ENCODE data around the gene CDKN2A. TPM values are rescaled to one million over a fixed set of nuclear protein-coding genes. Genes with fewer than 3 reads are reported as not detected.

The CDKN2A gene
- total and polyA plus RNA-seq, 5 donors from 2014 or later, result 9.6 to 22.5 (median 16.5) TPM

DNA sequence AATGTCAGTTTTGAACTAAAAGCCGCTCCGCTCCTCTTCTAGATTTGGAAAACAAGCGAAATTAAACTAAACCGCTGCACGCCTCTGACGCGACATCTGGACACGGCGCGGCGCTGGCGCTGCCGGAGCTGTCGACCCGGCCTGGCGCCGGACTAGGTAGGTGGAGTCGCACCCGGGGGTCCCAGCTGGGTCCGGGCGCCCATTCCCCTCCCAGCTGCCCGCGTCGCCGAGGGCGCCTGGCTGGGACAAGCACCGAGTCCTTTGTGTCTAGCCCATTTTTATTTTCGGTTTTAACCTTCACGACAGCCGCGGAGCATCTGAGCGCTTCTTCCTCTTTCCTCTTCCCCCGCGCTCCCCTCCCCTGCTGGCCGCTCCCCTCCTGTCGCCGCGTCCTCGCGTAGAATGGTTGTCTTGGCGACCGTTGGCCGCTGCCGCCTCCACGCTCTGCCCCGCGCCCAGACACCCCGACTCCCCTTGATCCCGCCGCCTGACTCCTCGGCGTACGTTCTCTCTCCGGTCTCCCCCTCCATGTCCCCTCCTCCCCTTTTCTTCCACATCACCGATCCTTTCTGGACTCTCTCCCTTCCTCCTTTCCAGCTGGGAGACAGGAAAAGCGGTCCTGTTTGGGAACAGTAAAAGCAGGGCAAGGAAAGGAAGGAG lies 944 bp upstream of the CDKN2A start:
- Histone ChIP-seq H3K4me3 (ENCODE audit: low read depth, low read length) (peak overlapping the region; percentile 94), H3K27me3 (ENCODE audit: control insufficient read depth, insufficient read depth, low read length) (peaks cover 2% of the 10 kb centered on the region), H3K36me3 (ENCODE audit: control insufficient read depth, insufficient read depth, low read length) (peaks cover under 1% of the 10 kb centered on the region), H3K9me3 (ENCODE audit: control insufficient read depth in 2 of 2, low read length in 2 of 2) (no peaks in the 10 kb centered on the region), H3K27ac (ENCODE audit: insufficient read depth, low read length, poor library complexity, severe bottlenecking) (peak overlapping the region; percentile 88), H3K4me1 (ENCODE audit: control insufficient read depth, insufficient read depth, low read length, poor library complexity, severe bottlenecking) (peaks cover 23% of the 10 kb centered on the region)
- peaks cover 0 to 2% (median 0%) of the 10 kb centered on the region in 7 donors for H3K9me3 Mint-ChIP-seq
- H3K27me3 Mint-ChIP-seq, result peaks cover 9% of the 10 kb centered on the region
- H3K4me3 Mint-ChIP-seq, result peak overlapping the region; percentile 86 to 99 (median 98)
- ATAC-seq (ENCODE audit: low read depth in 2 of 2) (peak; percentile 79), DNase-seq (peak; percentile 70 to 95 (median 83))
- H3K27ac Mint-ChIP-seq, result peak overlapping the region; percentile 94 to 97 (median 96)
- no peaks in the 10 kb centered on the region for H3K36me3 Mint-ChIP-seq
- H3K4me1 Mint-ChIP-seq, result peaks cover 0 to 28% (median 19%) of the 10 kb centered on the region in 4 donors

DNA sequence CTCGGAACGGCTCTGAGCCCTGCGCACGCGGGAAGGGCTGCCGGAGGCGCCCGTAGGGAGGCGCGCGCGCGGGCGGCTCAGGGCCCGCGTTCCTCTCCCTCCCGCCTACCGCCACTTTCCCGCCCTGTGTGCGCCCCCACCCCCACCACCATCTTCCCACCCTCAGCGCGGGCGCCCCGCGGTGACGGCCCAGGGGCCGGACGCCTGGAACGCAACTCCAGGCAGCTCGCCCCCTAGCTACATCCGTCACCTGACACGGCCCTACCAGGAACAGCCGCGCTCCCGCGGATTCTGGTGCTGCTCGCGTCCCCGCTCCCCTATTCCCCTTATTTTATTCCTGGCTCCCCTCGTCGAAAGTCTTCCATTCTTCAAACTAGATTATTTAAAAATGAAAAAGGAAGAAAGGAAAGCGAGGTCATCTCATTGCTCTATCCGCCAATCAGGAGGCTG lies 389 bp upstream of the CDKN2A start, which contains the start of gene CDKN2B-AS1:
Gene CDKN2B-AS1, plus strand, starts transcription at position 236 of the 450 bp plus-strand sequence.
- H3K27me3 Mint-ChIP-seq, result peaks cover 7% of the 10 kb centered on the region
- Histone ChIP-seq H3K27me3 (ENCODE audit: control insufficient read depth, insufficient read depth, low read length) (peaks cover 3% of the 10 kb centered on the region), H3K4me1 (ENCODE audit: control insufficient read depth, insufficient read depth, low read length, poor library complexity, severe bottlenecking) (peaks cover 23% of the 10 kb centered on the region), H3K9me3 (ENCODE audit: control insufficient read depth in 2 of 2, low read length in 2 of 2) (no peaks in the 10 kb centered on the region), H3K4me3 (ENCODE audit: low read depth, low read length) (peak within 1 kb of the TSS; percentile 94), H3K36me3 (ENCODE audit: control insufficient read depth, insufficient read depth, low read length) (peaks cover 2% of the 10 kb centered on the region), H3K27ac (ENCODE audit: insufficient read depth, low read length, poor library complexity, severe bottlenecking) (peak within 1 kb of the TSS; percentile 88)
- H3K36me3 Mint-ChIP-seq, result no peaks in the 10 kb centered on the region
- peaks cover 0 to 2% (median 0%) of the 10 kb centered on the region in 7 donors for H3K9me3 Mint-ChIP-seq
- H3K4me3 Mint-ChIP-seq, result peak within 1 kb of the TSS; percentile 86 to 99 (median 98)
- peak in 2 of 3 donors; percentile 26 to 80 for DNase-seq
- peaks cover 0 to 29% (median 20%) of the 10 kb centered on the region in 4 donors for H3K4me1 Mint-ChIP-seq
- peak within 1 kb of the TSS; percentile 94 to 97 (median 96) for H3K27ac Mint-ChIP-seq
- ATAC-seq (ENCODE audit: low read depth in 2 of 2), result peak; percentile 34 to 41

DNA sequence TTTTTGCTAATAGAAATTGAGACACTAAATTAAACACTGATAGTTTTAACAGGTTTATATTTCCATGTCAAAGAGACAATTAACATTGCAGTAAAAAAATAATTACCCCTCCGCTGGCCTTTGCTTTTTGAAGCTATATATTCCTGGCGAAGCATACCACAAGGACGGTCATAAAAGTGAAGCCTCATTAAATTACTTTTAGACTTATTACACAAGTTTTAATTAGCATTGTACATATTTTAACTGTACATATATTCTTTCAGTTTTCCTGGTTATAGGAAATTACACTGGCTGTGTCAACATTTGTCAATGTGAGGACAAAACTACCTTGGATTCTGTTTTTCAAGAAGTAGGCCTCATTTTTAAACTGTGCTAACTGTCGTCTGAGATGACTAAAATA lies 1.2 kb downstream of the CDKN2A start:
- peaks cover 2% of the 10 kb centered on the region for H3K36me3 ChIP-seq (ENCODE audit: control insufficient read depth, insufficient read depth, low read length)
- Mint-ChIP-seq H3K27ac (peak overlapping the region in 1 of 3 donors; percentile 56), H3K4me1 (peaks cover 0 to 38% (median 23%) of the 10 kb centered on the region in 4 donors), H3K27me3 (peaks cover 21% of the 10 kb centered on the region), H3K9me3 (peaks cover 0 to 4% (median 0%) of the 10 kb centered on the region in 7 donors), H3K4me3 (peak overlapping the region; percentile 68 to 98 (median 82)), H3K36me3 (no peaks in the 10 kb centered on the region)
- no peak overlapping the region for H3K27ac ChIP-seq (ENCODE audit: insufficient read depth, low read length, poor library complexity, severe bottlenecking)
- no peaks in the 10 kb centered on the region for H3K9me3 ChIP-seq (ENCODE audit: control insufficient read depth in 2 of 2, low read length in 2 of 2)
- peak overlapping the region; percentile 79 for H3K4me3 ChIP-seq (ENCODE audit: low read depth, low read length)
- ATAC-seq (ENCODE audit: low read depth in 2 of 2) (no peak), DNase-seq (no peak)
- peaks cover 23% of the 10 kb centered on the region for H3K4me1 ChIP-seq (ENCODE audit: control insufficient read depth, insufficient read depth, low read length, poor library complexity, severe bottlenecking)
- H3K27me3 ChIP-seq (ENCODE audit: control insufficient read depth, insufficient read depth, low read length), result peaks cover 3% of the 10 kb centered on the region

DNA sequence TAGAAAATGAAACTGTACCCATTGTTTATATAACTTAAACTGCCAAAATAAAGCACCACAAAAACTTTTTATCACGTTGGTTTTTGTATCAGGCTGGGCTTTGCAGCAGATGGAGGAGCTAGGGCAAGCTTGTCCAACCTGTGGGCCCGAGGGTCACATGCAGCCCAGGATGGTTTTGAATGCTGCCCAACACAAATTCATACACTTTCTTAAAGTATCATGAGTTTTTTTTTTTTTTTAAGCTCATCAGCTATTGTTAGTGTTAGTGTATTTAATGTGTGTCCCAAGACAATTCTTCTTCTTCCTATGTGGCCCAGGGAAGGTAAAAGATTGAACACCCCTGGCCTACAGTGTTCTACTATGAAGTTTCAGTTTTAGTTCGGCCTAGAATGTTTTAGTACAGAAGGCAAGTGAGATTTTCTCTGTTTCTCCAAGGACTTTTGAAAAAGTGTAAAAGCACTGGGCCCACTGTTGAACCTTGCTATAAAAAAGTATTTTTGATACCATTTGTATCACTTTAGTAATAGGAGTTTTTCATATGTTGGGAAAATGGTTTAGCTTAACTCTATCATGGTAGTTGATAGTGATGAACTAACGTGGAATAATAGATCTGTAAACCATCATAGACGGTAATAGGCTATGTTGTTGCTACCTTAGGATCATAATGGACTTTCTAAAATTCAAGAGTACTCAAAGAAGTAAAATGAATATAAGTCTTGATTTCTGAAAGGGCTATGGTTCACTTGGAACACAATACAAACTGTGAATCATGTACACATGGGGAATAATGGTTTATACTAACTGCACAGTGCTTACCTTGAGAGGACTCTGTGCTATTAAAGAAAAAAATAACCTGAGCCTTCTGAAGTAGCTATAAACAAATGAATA lies 2.9 kb downstream of the CDKN2A start:
- Mint-ChIP-seq H3K9me3 (peaks cover 0 to 2% (median 0%) of the 10 kb centered on the region in 7 donors), H3K27ac (no peak overlapping the region), H3K27me3 (peaks cover 24% of the 10 kb centered on the region), H3K36me3 (no peaks in the 10 kb centered on the region), H3K4me3 (peak overlapping the region in 2 of 4 donors; percentile 7 to 9), H3K4me1 (peaks cover 7 to 38% (median 21%) of the 10 kb centered on the region in 4 donors)
- H3K36me3 ChIP-seq (ENCODE audit: control insufficient read depth, insufficient read depth, low read length), result peaks cover 2% of the 10 kb centered on the region
- H3K27me3 ChIP-seq (ENCODE audit: control insufficient read depth, insufficient read depth, low read length), result peaks cover 8% of the 10 kb centered on the region
- no peak overlapping the region for H3K4me3 ChIP-seq (ENCODE audit: low read depth, low read length)
- ATAC-seq (ENCODE audit: low read depth in 2 of 2), result no peak
- H3K9me3 ChIP-seq (ENCODE audit: control insufficient read depth in 2 of 2, low read length in 2 of 2), result no peaks in the 10 kb centered on the region
- H3K4me1 ChIP-seq (ENCODE audit: control insufficient read depth, insufficient read depth, low read length, poor library complexity, severe bottlenecking), result peaks cover 23% of the 10 kb centered on the region
- H3K27ac ChIP-seq (ENCODE audit: insufficient read depth, low read length, poor library complexity, severe bottlenecking), result no peak overlapping the region
- no peak for DNase-seq

DNA sequence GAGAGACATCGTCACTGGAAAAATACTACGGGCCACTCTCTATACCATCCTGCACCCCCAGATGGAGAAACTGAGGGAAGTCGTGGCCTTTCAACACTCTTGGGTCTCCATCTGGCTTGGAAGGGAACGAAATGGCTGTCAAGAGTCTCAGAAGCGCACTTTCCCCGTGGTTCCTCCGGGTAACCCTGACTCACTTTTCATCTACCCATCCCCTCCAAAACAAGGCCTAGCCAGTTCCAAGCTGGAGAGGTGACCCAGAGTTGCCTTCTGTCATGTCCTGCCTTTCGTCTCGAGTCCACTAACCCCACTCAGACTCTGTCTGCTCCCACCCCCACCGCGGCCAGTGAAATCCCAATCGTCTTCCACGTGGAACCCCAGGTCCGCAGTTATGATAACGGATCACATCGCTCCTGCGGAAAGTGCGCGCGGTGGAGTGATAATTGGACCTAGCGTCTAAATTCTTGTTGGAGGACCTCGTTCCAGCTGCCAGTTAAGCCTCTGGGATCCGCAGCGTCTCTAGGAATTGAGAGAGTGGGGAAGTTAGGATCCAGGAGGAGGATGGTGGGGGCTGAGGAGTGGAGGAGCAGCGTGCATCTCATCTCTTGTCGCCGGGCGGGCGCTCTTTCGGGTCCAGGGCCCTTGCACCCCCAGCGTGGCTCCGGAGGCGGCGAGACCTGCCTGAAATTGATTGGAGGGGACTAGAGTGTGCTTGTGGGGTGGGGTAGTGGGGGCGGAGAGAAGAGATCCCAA lies 4.6 kb downstream of the CDKN2A start:
- peak overlapping the region in 1 of 4 donors; percentile 29 for H3K4me3 Mint-ChIP-seq
- Histone ChIP-seq H3K9me3 (ENCODE audit: control insufficient read depth in 2 of 2, low read length in 2 of 2) (no peaks in the 10 kb centered on the region), H3K27ac (ENCODE audit: insufficient read depth, low read length, poor library complexity, severe bottlenecking) (no peak overlapping the region), H3K4me3 (ENCODE audit: low read depth, low read length) (no peak overlapping the region), H3K36me3 (ENCODE audit: control insufficient read depth, insufficient read depth, low read length) (peaks cover 2% of the 10 kb centered on the region), H3K4me1 (ENCODE audit: control insufficient read depth, insufficient read depth, low read length, poor library complexity, severe bottlenecking) (peaks cover 15% of the 10 kb centered on the region), H3K27me3 (ENCODE audit: control insufficient read depth, insufficient read depth, low read length) (peaks cover 15% of the 10 kb centered on the region)
- no peak for DNase-seq
- H3K36me3 Mint-ChIP-seq, result no peaks in the 10 kb centered on the region
- peaks cover 32% of the 10 kb centered on the region for H3K27me3 Mint-ChIP-seq
- H3K4me1 Mint-ChIP-seq, result peaks cover 7 to 28% (median 15%) of the 10 kb centered on the region in 4 donors
- peak overlapping the region in 1 of 3 donors; percentile 59 for H3K27ac Mint-ChIP-seq
- H3K9me3 Mint-ChIP-seq, result peaks cover 0 to 2% (median 0%) of the 10 kb centered on the region in 7 donors
- no peak for ATAC-seq (ENCODE audit: low read depth in 2 of 2)

DNA sequence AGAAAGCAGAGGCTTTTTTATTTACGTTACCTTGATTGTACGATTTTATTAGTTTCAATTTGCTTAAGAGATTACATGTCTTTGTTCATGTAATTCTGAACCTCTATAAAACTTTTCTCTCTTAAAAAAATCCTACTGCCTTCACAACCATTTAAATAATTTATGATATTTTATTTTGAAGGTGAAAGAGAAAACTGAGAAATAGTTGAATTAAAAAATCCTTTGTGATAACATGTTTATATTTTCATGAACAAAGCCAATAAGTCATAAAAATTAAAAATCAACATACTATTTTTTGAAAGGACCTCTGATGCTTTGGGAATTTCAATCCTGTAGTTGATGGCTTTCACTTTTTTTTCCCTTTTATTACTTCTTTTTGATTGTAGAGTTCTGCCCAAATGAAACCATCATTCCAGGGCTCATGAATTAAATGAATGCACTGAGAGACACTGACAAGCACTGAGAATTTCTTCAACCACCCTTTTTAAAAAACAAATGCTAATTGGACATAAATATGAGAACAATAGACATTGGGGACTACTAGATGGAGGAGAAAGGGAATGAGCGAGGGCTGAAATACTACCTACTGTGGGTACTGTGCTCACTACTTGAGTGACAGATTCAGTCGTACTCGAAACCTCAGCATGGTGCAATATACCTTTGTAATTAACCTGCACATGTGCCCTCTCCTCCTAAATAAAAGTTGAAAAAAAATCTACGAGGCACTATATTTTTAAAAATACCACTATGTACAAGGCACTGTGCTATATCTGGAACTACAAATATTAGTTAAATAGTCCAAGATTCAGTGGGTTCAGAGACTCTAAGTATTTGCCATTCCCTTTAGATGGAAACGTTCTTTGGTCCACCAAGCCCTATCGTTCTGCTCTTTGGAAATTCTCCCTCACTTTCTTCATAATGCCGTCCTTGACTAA lies 5.9 kb downstream of the CDKN2A start:
- Mint-ChIP-seq H3K4me3 (peak overlapping the region in 2 of 4 donors; percentile 3 to 11), H3K4me1 (peaks cover 5 to 25% (median 11%) of the 10 kb centered on the region in 4 donors), H3K27ac (peak overlapping the region in 1 of 3 donors; percentile 83), H3K9me3 (peaks cover 0 to 2% (median 0%) of the 10 kb centered on the region in 7 donors), H3K36me3 (no peaks in the 10 kb centered on the region), H3K27me3 (peaks cover 45% of the 10 kb centered on the region)
- Histone ChIP-seq H3K27ac (ENCODE audit: insufficient read depth, low read length, poor library complexity, severe bottlenecking) (no peak overlapping the region), H3K36me3 (ENCODE audit: control insufficient read depth, insufficient read depth, low read length) (peaks cover 2% of the 10 kb centered on the region), H3K27me3 (ENCODE audit: control insufficient read depth, insufficient read depth, low read length) (peaks cover 23% of the 10 kb centered on the region), H3K4me3 (ENCODE audit: low read depth, low read length) (no peak overlapping the region), H3K4me1 (ENCODE audit: control insufficient read depth, insufficient read depth, low read length, poor library complexity, severe bottlenecking) (peaks cover 7% of the 10 kb centered on the region), H3K9me3 (ENCODE audit: control insufficient read depth in 2 of 2, low read length in 2 of 2) (no peaks in the 10 kb centered on the region)
- DNase-seq, result no peak
- ATAC-seq (ENCODE audit: low read depth in 2 of 2), result no peak

All from CD4-positive, CD25-positive, alpha-beta regulatory T cell (primary cell).